Keratinocyte (primary cell): ENCODE data around the gene BBLN.
"Not testable (repeated sequence)": the region's sequence is repeated elsewhere in the genome, so short reads cannot be mapped to it uniquely, and the experiment has no call there.

ENCODE experiments used
- EZH2 ChIP-seq: IDR thresholded peaks from one replicate; pipeline ENCODE4 v1.6.1; 2012; ENCODE audit warnings: inconsistent platforms, mild to moderate bottlenecking, low read length, moderate library complexity
- TF ChIP-seq, protein P1 (sequence below), 3 experiments: IDR thresholded peaks in 1 of 3; conservative IDR thresholded peaks in 1 of 3; optimal IDR thresholded peaks in 1 of 3; 2 replicates in 2 of 3; 3 replicates in 1 of 3; pipeline versions ENCODE3 to v1.5.1; 2011; ENCODE audit warnings: low read length in 3 of 3, mild to moderate bottlenecking in 3 of 3, moderate library complexity in 2 of 3, control low read depth in 1 of 3, inconsistent platforms in 1 of 3; ENCODE audit not compliant: insufficient read depth in 2 of 3; ENCODE audit errors: extremely low read depth in 1 of 3

GRCh38 chr9:128111726-128112125 is 48.3 kb upstream of the BBLN start:
- TF ChIP-seq, protein P1, sequence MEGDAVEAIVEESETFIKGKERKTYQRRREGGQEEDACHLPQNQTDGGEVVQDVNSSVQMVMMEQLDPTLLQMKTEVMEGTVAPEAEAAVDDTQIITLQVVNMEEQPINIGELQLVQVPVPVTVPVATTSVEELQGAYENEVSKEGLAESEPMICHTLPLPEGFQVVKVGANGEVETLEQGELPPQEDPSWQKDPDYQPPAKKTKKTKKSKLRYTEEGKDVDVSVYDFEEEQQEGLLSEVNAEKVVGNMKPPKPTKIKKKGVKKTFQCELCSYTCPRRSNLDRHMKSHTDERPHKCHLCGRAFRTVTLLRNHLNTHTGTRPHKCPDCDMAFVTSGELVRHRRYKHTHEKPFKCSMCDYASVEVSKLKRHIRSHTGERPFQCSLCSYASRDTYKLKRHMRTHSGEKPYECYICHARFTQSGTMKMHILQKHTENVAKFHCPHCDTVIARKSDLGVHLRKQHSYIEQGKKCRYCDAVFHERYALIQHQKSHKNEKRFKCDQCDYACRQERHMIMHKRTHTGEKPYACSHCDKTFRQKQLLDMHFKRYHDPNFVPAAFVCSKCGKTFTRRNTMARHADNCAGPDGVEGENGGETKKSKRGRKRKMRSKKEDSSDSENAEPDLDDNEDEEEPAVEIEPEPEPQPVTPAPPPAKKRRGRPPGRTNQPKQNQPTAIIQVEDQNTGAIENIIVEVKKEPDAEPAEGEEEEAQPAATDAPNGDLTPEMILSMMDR (optimal IDR thresholded peaks at IDR 0.05 in 1 of 3, IDR thresholded peaks at IDR 0.05 in 1 of 3, conservative IDR thresholded peaks at IDR 0.05 in 1 of 3; ENCODE audit: extremely low read depth in 1 of 3, insufficient read depth in 2 of 3, low read length in 3 of 3) = not testable (repeated sequence)
- TF ChIP-seq EZH2 = not testable (repeated sequence)
